Measurements from ENCODE around the gene SRPRB.
A peak's percentile ranks its signal among the peaks of the same experiment; 100 is the strongest.

The SRPRB gene, protein sequence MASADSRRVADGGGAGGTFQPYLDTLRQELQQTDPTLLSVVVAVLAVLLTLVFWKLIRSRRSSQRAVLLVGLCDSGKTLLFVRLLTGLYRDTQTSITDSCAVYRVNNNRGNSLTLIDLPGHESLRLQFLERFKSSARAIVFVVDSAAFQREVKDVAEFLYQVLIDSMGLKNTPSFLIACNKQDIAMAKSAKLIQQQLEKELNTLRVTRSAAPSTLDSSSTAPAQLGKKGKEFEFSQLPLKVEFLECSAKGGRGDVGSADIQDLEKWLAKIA

DNA sequence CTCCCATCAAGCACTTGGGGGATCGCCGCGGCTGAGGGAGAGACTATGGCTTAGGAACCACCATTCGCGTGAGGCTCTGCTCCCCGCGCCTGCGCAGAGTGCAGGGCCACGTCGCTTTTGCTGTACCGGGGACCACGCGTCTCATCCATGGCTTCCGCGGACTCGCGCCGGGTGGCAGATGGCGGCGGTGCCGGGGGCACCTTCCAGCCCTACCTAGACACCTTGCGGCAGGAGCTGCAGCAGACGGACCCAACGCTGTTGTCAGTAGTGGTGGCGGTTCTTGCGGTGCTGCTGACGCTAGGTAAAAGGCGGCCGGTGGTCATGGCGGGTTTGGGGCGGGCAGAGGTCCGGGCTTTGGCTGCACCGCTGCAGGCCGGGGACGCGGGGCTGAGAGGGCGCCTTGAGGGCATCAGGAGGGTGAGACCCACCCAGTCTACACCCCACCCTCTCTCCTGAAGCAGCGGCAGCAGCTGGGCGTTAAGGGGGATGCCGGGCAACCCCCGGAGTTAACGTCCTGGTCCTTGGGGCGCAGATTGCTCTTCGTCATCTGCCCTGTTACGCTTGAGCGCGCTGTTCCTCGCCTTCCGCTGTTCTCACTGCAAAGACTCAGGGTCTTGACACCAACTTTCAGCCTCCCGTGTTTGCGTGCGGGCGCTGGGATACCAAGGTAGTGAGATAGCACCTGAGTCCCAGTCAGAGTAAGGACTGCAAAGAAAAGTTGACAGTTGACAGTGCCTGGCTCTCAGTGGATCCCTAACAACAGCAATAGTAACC, at the start of gene SRPRB:
Gene SRPRB, plus strand, starts transcription at position 114 of the 774 bp plus-strand sequence. Its CDS starts 34 bp downstream, at position 148.
- Mint-ChIP-seq H3K27me3 (peaks cover 7% of the 10 kb centered on the region), H3K36me3 (ENCODE audit: low read depth) (peaks cover 38% of the 10 kb centered on the region), H3K27ac (peak within 1 kb of the TSS; percentile 99), H3K4me3 (peak within 1 kb of the TSS; percentile 99), H3K4me1 (ENCODE audit: low read depth) (peaks cover 30% of the 10 kb centered on the region), H3K9me3 (no peaks in the 10 kb centered on the region)

DNA sequence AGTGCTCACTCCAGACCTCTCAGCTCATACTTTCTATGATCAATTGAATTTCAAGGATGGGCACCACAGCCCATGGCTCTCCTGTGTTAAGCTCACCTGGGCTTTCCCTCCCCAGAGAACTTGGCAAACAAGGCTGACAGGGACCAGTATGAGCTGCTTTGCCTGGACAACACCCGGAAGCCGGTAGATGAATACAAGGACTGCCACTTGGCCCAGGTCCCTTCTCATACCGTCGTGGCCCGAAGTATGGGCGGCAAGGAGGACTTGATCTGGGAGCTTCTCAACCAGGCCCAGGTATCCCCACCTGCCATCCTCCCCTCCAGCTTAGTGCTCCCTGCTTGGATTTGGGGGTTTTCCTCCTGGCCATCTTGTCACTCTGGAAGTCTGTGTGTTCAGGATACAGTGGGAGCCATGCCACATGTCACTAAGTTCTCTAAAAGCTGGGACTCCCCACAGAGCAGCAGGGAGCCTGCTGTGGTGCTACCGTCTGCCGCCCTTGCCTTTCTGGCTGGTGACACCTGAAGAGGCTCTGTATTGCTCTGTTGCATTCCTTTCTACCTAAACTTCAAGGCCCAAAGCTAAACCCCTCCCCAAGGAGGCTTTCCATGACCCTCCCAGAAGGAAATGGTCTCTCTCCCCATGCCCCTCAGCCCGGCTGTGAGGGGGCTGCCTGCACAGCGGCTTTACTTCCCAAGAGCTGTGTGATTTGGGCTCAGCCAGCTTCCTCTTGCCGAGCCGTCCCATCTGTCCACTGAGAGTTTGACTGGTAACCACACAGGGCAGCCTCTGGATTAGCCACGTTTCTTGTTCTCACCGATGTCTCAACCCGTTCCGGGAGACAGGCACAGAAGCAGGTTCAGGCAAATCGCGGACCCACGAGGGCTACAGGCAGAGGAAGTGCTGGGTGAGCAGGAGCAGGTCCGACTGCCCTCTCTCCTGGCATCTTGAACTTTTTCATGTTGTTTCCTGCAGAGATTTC, 48.6 kb upstream of the SRPRB start:
- no peak overlapping the region for H3K27ac Mint-ChIP-seq
- no peaks in the 10 kb centered on the region for H3K9me3 Mint-ChIP-seq
- no peaks in the 10 kb centered on the region for H3K36me3 Mint-ChIP-seq (ENCODE audit: low read depth)
- H3K4me3 Mint-ChIP-seq: no peak overlapping the region
- peaks cover 6% of the 10 kb centered on the region for H3K27me3 Mint-ChIP-seq
- H3K4me1 Mint-ChIP-seq (ENCODE audit: low read depth): no peaks in the 10 kb centered on the region

DNA sequence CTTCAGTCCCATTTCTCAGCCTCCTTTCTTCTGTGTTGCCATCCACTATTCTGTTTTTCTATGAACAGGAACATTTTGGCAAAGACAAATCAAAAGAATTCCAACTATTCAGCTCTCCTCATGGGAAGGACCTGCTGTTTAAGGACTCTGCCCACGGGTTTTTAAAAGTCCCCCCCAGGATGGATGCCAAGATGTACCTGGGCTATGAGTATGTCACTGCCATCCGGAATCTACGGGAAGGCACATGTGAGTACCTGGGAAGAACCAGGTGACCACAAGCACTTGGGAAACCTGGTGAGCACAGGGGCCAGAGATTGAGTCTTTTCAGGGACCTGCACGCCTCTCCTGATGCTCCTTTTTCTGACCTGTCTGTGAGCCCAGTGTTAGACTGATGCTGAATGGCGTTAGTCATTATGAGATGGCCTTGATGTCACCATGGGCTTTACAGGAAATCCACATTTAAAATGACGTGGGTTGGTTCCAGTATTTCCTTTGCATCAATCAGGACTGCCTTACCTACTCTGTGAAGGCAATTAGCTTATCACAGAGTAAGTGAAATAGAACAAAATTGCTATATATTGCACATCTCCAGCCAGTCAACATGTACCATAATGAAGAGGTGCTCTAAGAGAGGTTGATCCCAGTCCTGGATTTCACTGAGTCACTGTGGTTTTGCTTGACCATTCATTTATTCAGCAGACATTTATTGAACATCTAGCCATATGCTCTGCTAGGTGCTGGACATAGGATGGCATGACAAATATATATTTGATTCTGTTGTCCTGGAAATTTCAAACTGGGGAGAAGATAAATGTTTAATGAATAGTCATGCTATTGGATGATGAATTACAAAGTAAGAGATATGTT, 47.7 kb upstream of the SRPRB start:
- peaks cover 7% of the 10 kb centered on the region for H3K27me3 Mint-ChIP-seq
- H3K36me3 Mint-ChIP-seq (ENCODE audit: low read depth): no peaks in the 10 kb centered on the region
- no peaks in the 10 kb centered on the region for H3K4me1 Mint-ChIP-seq (ENCODE audit: low read depth)
- no peak overlapping the region for H3K27ac Mint-ChIP-seq
- no peaks in the 10 kb centered on the region for H3K9me3 Mint-ChIP-seq
- H3K4me3 Mint-ChIP-seq: no peak overlapping the region

DNA sequence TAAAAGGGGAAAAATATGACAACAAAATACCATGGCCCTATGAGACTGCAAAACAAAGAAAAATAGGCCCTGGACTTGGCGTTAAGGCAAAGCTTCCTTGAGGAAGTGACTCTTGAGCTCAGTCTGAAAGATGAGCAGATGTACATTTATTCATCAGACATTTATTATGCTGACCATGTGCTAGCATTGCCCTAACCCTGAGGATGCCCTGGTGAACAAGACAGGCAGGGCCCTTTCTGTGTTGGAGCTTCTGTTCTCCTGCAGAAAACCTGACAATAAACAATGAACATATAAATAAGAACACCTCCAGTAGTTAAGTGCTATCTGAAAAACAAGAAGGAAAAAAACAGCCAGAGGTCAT, 47.1 kb upstream of the SRPRB start:
- Mint-ChIP-seq H3K4me1 (ENCODE audit: low read depth) (no peaks in the 10 kb centered on the region), H3K27ac (no peak overlapping the region), H3K4me3 (no peak overlapping the region), H3K36me3 (ENCODE audit: low read depth) (no peaks in the 10 kb centered on the region), H3K27me3 (peaks cover 9% of the 10 kb centered on the region), H3K9me3 (no peaks in the 10 kb centered on the region)

DNA sequence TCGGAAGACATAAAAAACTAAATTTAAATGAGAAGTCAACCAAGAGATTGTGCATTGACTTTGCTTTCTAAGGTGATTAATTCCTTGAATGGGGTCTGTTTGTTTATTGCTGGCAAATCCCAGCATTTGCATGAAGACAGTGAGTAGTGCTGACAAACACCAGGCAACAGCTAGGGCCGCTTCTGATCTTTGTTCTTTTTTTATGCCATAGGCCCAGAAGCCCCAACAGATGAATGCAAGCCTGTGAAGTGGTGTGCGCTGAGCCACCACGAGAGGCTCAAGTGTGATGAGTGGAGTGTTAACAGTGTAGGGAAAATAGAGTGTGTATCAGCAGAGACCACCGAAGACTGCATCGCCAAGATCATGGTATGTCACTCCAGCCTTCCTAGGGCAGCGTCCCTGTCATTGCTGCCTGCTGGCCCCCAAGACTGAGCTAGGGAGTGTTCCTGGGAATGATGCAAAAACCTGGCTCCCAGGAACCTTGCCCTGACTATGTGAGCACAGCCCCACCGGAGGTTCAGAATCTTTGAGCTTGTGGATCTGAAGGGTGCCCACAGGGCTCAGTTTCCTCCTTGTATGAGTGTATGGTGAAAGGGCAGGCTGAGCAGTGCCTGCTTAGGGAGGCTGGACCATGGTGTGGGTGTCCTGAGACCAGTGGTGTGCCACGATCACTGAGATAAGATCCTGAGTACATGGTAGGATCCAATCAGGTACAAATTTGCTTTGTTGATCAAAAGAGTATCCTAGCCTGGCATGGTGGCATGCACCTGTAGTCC, 46.5 kb upstream of the SRPRB start:
- Mint-ChIP-seq H3K27me3 (peaks cover 12% of the 10 kb centered on the region), H3K4me1 (ENCODE audit: low read depth) (no peaks in the 10 kb centered on the region), H3K4me3 (no peak overlapping the region), H3K36me3 (ENCODE audit: low read depth) (no peaks in the 10 kb centered on the region), H3K27ac (no peak overlapping the region), H3K9me3 (no peaks in the 10 kb centered on the region)

DNA sequence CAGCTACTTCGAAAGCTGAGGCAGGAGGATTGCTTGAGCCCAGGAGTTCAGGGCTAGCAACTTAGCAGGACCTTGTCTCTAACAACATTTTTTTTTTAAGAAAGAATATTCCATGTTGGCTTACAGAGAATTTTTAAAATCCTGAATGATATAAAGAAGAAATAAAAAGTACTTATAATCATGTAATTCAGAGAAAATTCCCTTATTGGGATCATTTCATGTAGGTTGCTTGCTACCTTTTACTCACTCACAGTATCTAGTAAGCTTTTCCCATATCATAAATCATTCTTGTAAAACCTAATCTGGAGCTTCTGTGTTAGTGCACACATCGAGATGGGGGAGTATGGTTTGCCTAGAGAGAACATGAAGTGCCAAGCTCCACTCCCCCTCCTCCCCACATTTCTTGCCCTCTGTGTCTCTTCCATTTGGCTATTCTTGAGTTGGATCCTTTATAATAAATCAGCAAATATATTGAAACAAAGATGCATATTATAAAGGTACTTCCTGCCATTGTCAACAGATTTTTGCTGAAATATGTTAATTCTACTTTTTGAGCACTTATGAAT, 45.8 kb upstream of the SRPRB start:
- Mint-ChIP-seq H3K36me3 (ENCODE audit: low read depth) (no peaks in the 10 kb centered on the region), H3K4me1 (ENCODE audit: low read depth) (no peaks in the 10 kb centered on the region), H3K27ac (no peak overlapping the region), H3K9me3 (no peaks in the 10 kb centered on the region), H3K27me3 (peaks cover 17% of the 10 kb centered on the region), H3K4me3 (no peak overlapping the region)

DNA sequence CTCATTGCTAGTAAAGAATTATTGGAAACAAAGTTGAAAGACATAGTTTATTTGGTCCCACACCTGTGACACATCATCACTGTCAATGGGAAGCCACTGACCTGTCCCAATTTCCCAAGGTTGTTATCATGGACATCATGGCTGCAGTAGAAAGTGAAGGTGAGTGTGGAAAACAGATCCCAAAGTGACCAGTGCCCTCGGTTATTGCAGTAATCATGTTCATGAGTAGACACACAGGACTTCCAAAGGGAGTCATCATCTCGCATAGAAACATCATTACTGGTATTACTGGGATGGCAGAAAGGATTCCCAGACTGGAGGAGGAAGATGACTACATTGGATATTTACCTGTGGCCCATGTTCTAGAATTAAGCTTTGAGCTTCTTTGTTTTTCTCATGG, 44.7 kb upstream of the SRPRB start:
- peaks cover 17% of the 10 kb centered on the region for H3K27me3 Mint-ChIP-seq
- H3K4me3 Mint-ChIP-seq: no peak overlapping the region
- H3K9me3 Mint-ChIP-seq: no peaks in the 10 kb centered on the region
- H3K4me1 Mint-ChIP-seq (ENCODE audit: low read depth): no peaks in the 10 kb centered on the region
- H3K36me3 Mint-ChIP-seq (ENCODE audit: low read depth): no peaks in the 10 kb centered on the region
- no peak overlapping the region for H3K27ac Mint-ChIP-seq

DNA sequence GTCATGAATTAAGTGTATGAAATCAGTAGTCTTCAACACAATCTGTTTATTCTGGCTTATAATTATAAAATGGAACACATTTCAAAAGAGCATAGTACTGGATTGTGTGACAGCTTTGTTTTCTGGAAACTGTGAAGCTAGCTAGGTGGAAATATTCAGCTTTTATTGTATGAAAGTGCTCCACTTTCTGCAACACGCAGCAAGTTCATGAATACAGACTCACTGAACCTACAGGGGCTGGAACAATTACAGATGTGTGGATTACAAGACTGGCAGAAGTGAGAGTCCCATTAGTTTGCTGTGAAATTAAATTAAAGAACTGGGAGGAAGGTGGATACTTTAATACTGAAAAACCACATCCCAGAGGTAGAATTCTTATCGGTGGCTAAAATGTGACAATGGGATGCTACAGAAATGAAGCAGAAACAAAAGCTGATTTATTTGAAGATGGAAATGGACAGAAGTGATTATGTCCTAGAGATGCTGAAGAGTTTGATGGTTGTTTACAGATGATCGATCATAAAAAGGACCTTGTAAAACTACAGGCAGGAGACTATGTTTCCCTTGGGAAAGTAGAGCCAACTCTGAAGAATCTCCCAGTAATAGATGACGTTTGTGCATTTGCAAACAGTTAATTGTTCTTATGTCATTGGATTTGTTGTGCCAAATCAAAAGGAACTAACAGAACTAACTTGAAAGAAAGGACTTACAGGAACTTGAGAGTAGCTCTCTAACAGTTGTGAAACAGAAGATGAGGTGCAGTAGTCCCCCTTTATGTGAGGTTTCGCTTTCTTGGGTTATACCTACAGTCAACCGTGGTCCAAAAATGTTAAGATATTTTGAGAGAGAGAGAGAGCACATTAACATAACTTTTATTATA, 43.8 kb upstream of the SRPRB start:
- no peak overlapping the region for H3K4me3 Mint-ChIP-seq
- H3K9me3 Mint-ChIP-seq: no peaks in the 10 kb centered on the region
- H3K4me1 Mint-ChIP-seq (ENCODE audit: low read depth): no peaks in the 10 kb centered on the region
- H3K36me3 Mint-ChIP-seq (ENCODE audit: low read depth): no peaks in the 10 kb centered on the region
- peaks cover 17% of the 10 kb centered on the region for H3K27me3 Mint-ChIP-seq
- H3K27ac Mint-ChIP-seq: no peak overlapping the region

DNA sequence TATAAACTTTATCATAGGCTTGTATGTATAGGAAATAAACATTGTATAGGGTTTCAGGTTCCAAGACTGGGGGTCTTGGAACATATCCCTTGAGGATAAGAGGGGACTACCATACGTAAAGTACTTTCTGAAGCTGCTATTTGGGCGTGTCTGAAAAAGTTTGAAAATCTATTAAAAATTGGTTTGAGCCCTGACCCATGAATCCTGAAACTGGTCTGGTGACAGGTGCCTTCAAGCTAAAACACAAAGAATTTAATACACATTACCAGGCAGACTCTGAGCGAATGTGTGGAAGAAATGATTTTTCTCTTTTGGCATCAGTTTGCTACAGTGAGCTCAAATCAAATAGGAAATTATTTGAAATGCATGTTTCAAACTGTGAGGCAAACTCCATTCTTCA, 43.1 kb upstream of the SRPRB start:
- H3K9me3 Mint-ChIP-seq: no peaks in the 10 kb centered on the region
- no peaks in the 10 kb centered on the region for H3K4me1 Mint-ChIP-seq (ENCODE audit: low read depth)
- H3K27ac Mint-ChIP-seq: no peak overlapping the region

DNA sequence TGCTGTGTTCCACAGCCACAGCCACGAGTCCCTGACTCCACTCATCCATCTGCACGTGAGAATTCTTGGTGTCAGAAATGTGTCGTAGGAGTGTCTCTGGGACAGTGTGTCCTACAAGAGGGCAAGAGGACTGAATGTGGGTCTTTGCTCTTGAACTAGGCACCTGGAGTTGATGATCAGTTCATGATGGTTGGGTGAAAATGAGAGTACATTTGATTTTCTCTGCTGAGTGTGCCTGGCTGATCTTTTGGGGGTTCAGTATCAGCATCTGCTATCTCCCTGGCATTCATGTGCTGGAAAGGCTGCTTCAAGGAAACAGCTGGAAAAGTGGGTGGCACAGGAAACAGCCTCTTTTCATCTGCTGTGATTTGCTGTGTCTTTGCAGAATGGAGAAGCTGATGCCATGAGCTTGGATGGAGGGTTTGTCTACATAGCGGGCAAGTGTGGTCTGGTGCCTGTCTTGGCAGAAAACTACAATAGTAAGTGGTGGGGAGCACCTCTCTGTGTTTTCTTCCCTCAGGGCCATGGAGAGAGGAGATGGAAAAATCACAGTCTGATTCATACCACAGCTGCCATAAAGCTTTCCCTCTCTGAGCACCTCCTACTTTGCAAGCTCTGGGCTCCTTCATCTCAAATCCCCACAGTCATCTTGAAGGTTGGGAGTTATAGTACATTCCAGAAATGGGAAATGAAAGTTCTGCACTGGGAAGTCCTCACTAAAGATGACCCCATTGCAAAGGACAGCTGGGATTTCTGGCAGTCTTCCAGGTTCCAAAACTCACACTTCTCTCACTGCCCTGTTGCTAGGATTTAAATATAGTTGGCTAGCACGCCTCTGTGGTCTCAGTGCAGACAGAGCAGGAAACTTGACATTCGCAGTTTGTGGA, 41.6 kb upstream of the SRPRB start:
- no peaks in the 10 kb centered on the region for H3K4me1 Mint-ChIP-seq (ENCODE audit: low read depth)
- no peaks in the 10 kb centered on the region for H3K36me3 Mint-ChIP-seq (ENCODE audit: low read depth)
- H3K27me3 Mint-ChIP-seq: peaks cover 11% of the 10 kb centered on the region
- H3K27ac Mint-ChIP-seq: no peak overlapping the region
- H3K9me3 Mint-ChIP-seq: no peaks in the 10 kb centered on the region
- H3K4me3 Mint-ChIP-seq: no peak overlapping the region

More for the DNA sequence above, 43.1 kb upstream of the SRPRB start:
- peaks cover 15% of the 10 kb centered on the region for H3K27me3 Mint-ChIP-seq
- no peak overlapping the region for H3K4me3 Mint-ChIP-seq
- no peaks in the 10 kb centered on the region for H3K36me3 Mint-ChIP-seq (ENCODE audit: low read depth)

DNA sequence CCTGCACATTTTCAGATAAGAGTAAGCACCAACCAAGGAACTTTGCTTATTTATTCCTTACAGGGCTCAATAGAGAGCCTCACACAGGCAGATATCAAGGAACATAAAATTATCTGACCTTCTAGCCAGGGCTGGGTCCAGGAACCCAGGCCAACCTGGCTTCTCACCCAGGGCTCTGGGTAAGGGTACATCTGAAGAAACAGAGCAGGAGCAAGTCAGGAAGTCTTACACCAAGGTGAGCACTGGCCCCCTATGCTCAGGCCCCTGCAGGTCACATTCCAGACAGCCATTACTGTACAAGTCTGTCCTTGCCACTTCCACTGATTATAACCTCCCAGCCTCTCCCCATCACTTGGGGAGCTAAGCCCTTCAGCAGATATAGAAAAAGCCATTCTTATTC, 40.4 kb upstream of the SRPRB start:
- Mint-ChIP-seq H3K36me3 (ENCODE audit: low read depth) (no peaks in the 10 kb centered on the region), H3K9me3 (no peaks in the 10 kb centered on the region), H3K4me3 (no peak overlapping the region), H3K27me3 (peaks cover 11% of the 10 kb centered on the region), H3K27ac (no peak overlapping the region), H3K4me1 (ENCODE audit: low read depth) (no peaks in the 10 kb centered on the region)

DNA sequence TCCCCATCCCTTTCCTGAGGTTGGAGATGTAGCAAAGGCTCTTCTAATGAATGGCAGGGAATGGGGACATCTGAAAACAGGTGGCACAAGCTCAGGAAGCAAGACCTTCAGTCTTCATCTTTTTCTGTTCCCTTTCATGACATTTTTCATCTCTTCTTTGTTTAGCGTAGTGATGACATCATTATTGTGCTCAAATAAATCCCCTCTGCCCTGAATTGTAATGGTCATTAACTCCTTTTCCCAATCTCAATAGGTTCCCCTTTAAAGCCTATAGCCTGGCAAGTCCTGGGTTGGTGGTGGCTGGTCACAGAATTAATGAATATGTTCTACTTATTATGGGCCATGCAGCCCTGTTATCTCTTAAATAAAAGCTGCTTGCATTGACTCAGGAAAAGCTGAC, 38.0 kb upstream of the SRPRB start:
- Mint-ChIP-seq H3K9me3 (no peaks in the 10 kb centered on the region), H3K4me1 (ENCODE audit: low read depth) (no peaks in the 10 kb centered on the region), H3K27ac (no peak overlapping the region), H3K36me3 (ENCODE audit: low read depth) (no peaks in the 10 kb centered on the region), H3K27me3 (peaks cover 20% of the 10 kb centered on the region), H3K4me3 (no peak overlapping the region)

All from stimulated activated naive CD8-positive, alpha-beta T cell treated with anti-CD3 and anti-CD28 coated beads, Interleukin-15, Interleukin-2, amounts not matched to agents 100 ng/mL and 50 ng/mL, for 24 hours (primary cell).